GM19043 (cell line): ENCODE data around the gene ABTB2.
A peak's percentile ranks its signal among the peaks of the same experiment; 100 is the strongest.

Experiments used
- ATAC-seq: cut with Tn5 transposase; IDR thresholded peaks from one replicate; pipeline ENCODE4 v1.9.1; 2021; ENCODE audit warnings: low read depth; ENCODE audit not compliant: unreplicated experiment

The ABTB2 gene

GRCh38 chr11:34318111-34319037 lies 39.4 kb downstream of the ABTB2 start:
- ATAC-seq = no peak

- ATAC-seq = no peak
Measured at GRCh38 chr11:34317666-34318065, 40.1 kb downstream of the ABTB2 start.

- ATAC-seq = no peak
Measured at GRCh38 chr11:34317036-34317360, 40.8 kb downstream of the ABTB2 start.

- ATAC-seq = no peak
Measured at GRCh38 chr11:34316347-34317035, 41.3 kb downstream of the ABTB2 start.

GRCh38 chr11:34315394-34315793 lies 42.4 kb downstream of the ABTB2 start:
- no peak for ATAC-seq

GRCh38 chr11:34314936-34315335 lies 42.9 kb downstream of the ABTB2 start:
- no peak for ATAC-seq

- no peak for ATAC-seq
Measured at GRCh38 chr11:34314176-34314575, 43.6 kb downstream of the ABTB2 start.

GRCh38 chr11:34313099-34313517 lies 44.7 kb downstream of the ABTB2 start:
- peak; percentile 85 for ATAC-seq

GRCh38 chr11:34311126-34311525 lies 46.7 kb downstream of the ABTB2 start:
- ATAC-seq = no peak

GRCh38 chr11:34309965-34310364 lies 47.8 kb downstream of the ABTB2 start:
- ATAC-seq = no peak

- no peak for ATAC-seq
Measured at GRCh38 chr11:34308913-34309585, 48.8 kb downstream of the ABTB2 start.

- no peak for ATAC-seq
Measured at GRCh38 chr11:34308049-34308912, 49.5 kb downstream of the ABTB2 start.

- ATAC-seq = no peak
Measured at GRCh38 chr11:34305780-34306179, 52.0 kb downstream of the ABTB2 start.

- no peak for ATAC-seq
Measured at GRCh38 chr11:34305193-34305592, 52.6 kb downstream of the ABTB2 start.

- ATAC-seq = no peak
Measured at GRCh38 chr11:34303028-34303570, 54.7 kb downstream of the ABTB2 start.

- ATAC-seq = peak; percentile 67
Measured at GRCh38 chr11:34302046-34302921, 55.5 kb downstream of the ABTB2 start.

- ATAC-seq = no peak
Measured at GRCh38 chr11:34300926-34301295, 56.9 kb downstream of the ABTB2 start.

GRCh38 chr11:34300026-34300925 lies 57.5 kb downstream of the ABTB2 start:
- ATAC-seq = no peak
